Mesendoderm (in vitro differentiated cells): ENCODE data around the gene FRMD3.
A peak's percentile ranks its signal among the peaks of the same experiment; 100 is the strongest.

Experiments
- DNase-seq: peaks from one replicate; pipeline ENCODE4 v3.0.0; 2013
- H2AK5ac ChIP-seq: 2 replicates; pipeline ENCODE4 v1.6.1; 2013; ENCODE audit warnings: low read length, inconsistent platforms
- H2BK120ac ChIP-seq: 2 replicates; pipeline ENCODE4 v1.6.1; 2013; ENCODE audit warnings: low read depth, mild to moderate bottlenecking, low read length, moderate library complexity, mixed read lengths
- H2BK15ac ChIP-seq: replicated peaks from 2 replicates; pipeline ENCODE4 v1.6.1; 2013; ENCODE audit warnings: low read depth, mild to moderate bottlenecking, moderate library complexity
- H2BK5ac ChIP-seq: 2 replicates; pipeline ENCODE4 v1.6.1; 2013; ENCODE audit warnings: low read length, inconsistent platforms
- H3K18ac ChIP-seq: 2 replicates; pipeline ENCODE4 v1.6.1; 2013; ENCODE audit warnings: mild to moderate bottlenecking, low read length, mixed read lengths
- H3K23ac ChIP-seq: one replicate; pipeline ENCODE4 v1.6.1; 2013; ENCODE audit warnings: low read length
- H3K27ac ChIP-seq: 2 replicates; pipeline ENCODE4 v1.5.1; 2013; ENCODE audit warnings: low read depth, mild to moderate bottlenecking, inconsistent platforms, low read length, moderate library complexity
- H3K27me3 ChIP-seq: 2 replicates; pipeline ENCODE4 v1.6.1; 2013; ENCODE audit warnings: low read length, control low read depth, mild to moderate bottlenecking, inconsistent platforms; ENCODE audit not compliant: insufficient read depth, poor library complexity
- H3K36me3 ChIP-seq: 2 replicates; pipeline ENCODE4 v1.6.1; 2013; ENCODE audit warnings: low read length, inconsistent platforms; ENCODE audit not compliant: control insufficient read depth, insufficient read depth
- H3K4ac ChIP-seq: one replicate; pipeline ENCODE4 v1.6.1; 2013; ENCODE audit warnings: low read depth, mild to moderate bottlenecking, low read length, moderate library complexity
- H3K4me1 ChIP-seq: 2 replicates; pipeline ENCODE4 v1.6.1; 2013; ENCODE audit warnings: low read depth, low read length, inconsistent platforms; ENCODE audit not compliant: control insufficient read depth
- H3K4me2 ChIP-seq: 2 replicates; pipeline ENCODE4 v1.6.1; 2013; ENCODE audit warnings: low read length
- H3K4me3 ChIP-seq: 2 replicates; pipeline ENCODE4 v1.5.1; 2013; ENCODE audit warnings: mild to moderate bottlenecking, low read length
- H3K56ac ChIP-seq: one replicate; pipeline ENCODE4 v1.6.1; 2013; ENCODE audit warnings: low read length
- H3K79me1 ChIP-seq: 2 replicates; pipeline ENCODE4 v1.6.1; 2013; ENCODE audit warnings: low read length, inconsistent platforms
- H3K79me2 ChIP-seq: 2 replicates; pipeline ENCODE4 v1.6.1; 2013; ENCODE audit warnings: mild to moderate bottlenecking, low read length; ENCODE audit not compliant: control insufficient read depth, insufficient read depth
- H3K9ac ChIP-seq: 2 replicates; pipeline ENCODE4 v1.6.1; 2013; ENCODE audit warnings: low read length, inconsistent platforms
- H4K5ac ChIP-seq: one replicate; pipeline ENCODE4 v1.6.1; 2013; ENCODE audit warnings: low read length
- H4K8ac ChIP-seq: one replicate; pipeline ENCODE4 v1.6.1; 2013; ENCODE audit warnings: low read depth, mild to moderate bottlenecking, control low read depth, low read length, moderate library complexity
- WGBS: extraction: QIAGEN DNeasy Blood & Tissue Kit; methylation state at CpG from one replicate; pipeline ENCODE4 v1.1.7; 2013; ENCODE audit warnings: low lambda C conversion rate, missing lambda C conversion rate; ENCODE audit not compliant: insufficient coverage; ENCODE audit errors: extremely low coverage; 5-methylcytosine and 5-hydroxymethylcytosine counted together

Gene FRMD3

DNA sequence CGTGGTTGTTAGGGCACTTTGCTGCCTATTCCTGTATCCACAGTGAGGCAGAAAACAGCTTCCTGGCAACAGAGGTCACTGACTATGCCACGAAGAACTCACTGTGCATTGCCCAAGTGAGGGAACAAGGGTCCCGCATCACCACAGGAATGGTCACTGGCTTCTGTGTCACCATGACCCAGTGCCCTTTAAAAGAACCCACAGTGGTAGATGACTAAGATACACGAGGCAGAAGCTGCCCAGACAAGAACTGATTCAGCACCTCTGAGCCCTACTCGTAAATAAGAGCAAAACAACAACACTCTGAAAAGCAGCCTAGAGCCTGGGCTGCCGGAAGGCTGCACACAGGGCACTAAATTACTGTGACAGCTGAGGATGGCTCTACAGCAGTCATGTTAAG, 238.6 kb downstream of the FRMD3 start:
- DNase-seq: no peak
- no peak overlapping the region for H2BK15ac ChIP-seq
- H3K4me1 ChIP-seq: no peaks in the 10 kb centered on the region
- no CpG with 5 or more reads among the region's 6 CpGs for WGBS
- no peak overlapping the region for H3K23ac ChIP-seq
- H3K27me3 ChIP-seq: no peaks in the 10 kb centered on the region
- H3K79me2 ChIP-seq: no peaks in the 10 kb centered on the region
- no peak overlapping the region for H3K4ac ChIP-seq
- no peak overlapping the region for H2BK5ac ChIP-seq
- H3K18ac ChIP-seq: no peak overlapping the region
- H2AK5ac ChIP-seq: no peak overlapping the region
- H3K4me3 ChIP-seq: no peak overlapping the region
- H3K9ac ChIP-seq: no peak overlapping the region
- H4K8ac ChIP-seq: no peak overlapping the region
- H3K36me3 ChIP-seq: no peaks in the 10 kb centered on the region
- H4K5ac ChIP-seq: no peak overlapping the region
- no peak overlapping the region for H3K4me2 ChIP-seq
- H3K79me1 ChIP-seq: no peaks in the 10 kb centered on the region
- no peak overlapping the region for H2BK120ac ChIP-seq
- no peak overlapping the region for H3K27ac ChIP-seq
- no peak overlapping the region for H3K56ac ChIP-seq

DNA sequence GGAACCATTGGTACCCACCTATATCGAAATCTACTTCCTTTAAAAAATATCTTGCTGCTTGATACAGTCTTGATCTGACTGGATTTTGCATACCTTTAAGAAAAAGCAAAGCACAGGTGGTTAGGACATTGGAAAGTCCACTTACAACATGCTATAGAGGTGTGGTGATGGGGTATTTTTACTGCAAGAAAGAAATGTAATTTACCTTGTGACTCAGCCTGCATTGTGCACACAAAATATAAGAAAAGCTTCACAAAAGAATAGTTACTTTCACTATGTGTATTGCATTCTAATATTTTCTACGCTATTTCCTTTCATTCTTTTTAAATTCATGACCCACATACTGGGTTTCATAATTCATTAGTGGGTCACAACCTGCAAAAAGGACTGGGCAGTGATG, 239.1 kb downstream of the FRMD3 start:
- Histone ChIP-seq H3K79me2 (no peaks in the 10 kb centered on the region), H3K23ac (no peak overlapping the region), H2BK120ac (no peak overlapping the region), H4K5ac (no peak overlapping the region), H2BK15ac (no peak overlapping the region), H2AK5ac (no peak overlapping the region), H3K27ac (no peak overlapping the region), H4K8ac (no peak overlapping the region), H3K4me3 (no peak overlapping the region), H3K27me3 (no peaks in the 10 kb centered on the region), H2BK5ac (no peak overlapping the region), H3K79me1 (no peaks in the 10 kb centered on the region), H3K56ac (no peak overlapping the region), H3K4me1 (no peaks in the 10 kb centered on the region), H3K4ac (no peak overlapping the region), H3K18ac (no peak overlapping the region), H3K4me2 (no peak overlapping the region), H3K9ac (no peak overlapping the region), H3K36me3 (no peaks in the 10 kb centered on the region)
- no peak for DNase-seq
- WGBS: no CpG with 5 or more reads among the region's 2 CpGs

DNA sequence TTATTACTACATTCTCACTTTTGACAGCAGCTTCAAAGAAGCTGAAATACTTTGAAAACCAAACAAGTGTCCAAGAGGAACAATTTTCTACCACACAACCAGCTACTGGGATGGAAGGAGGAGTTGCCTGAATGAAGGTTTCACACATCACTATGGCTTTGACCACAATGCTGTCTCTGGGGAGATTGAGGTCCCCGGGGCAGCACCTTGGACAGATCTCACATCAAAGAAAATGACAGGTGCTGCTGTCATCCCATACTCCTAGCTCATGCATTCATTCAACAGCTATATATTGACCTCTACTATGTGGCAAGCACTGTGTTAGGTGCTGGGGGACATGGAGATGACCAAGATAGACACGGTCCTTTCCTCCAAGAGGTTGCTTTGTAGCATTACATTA, 242.1 kb downstream of the FRMD3 start:
- Histone ChIP-seq H4K5ac (no peak overlapping the region), H3K4me2 (no peak overlapping the region), H4K8ac (no peak overlapping the region), H3K4me1 (no peaks in the 10 kb centered on the region), H3K4me3 (no peak overlapping the region), H2BK120ac (no peak overlapping the region), H3K9ac (no peak overlapping the region), H2BK15ac (no peak overlapping the region), H3K79me2 (no peaks in the 10 kb centered on the region), H3K27me3 (no peaks in the 10 kb centered on the region), H2AK5ac (no peak overlapping the region), H3K4ac (no peak overlapping the region), H3K36me3 (no peaks in the 10 kb centered on the region), H3K23ac (no peak overlapping the region), H2BK5ac (no peak overlapping the region), H3K79me1 (no peaks in the 10 kb centered on the region), H3K18ac (no peak overlapping the region), H3K27ac (no peak overlapping the region), H3K56ac (no peak overlapping the region)
- WGBS: no CpG with 5 or more reads among the region's 2 CpGs
- peak; percentile 20 for DNase-seq

DNA sequence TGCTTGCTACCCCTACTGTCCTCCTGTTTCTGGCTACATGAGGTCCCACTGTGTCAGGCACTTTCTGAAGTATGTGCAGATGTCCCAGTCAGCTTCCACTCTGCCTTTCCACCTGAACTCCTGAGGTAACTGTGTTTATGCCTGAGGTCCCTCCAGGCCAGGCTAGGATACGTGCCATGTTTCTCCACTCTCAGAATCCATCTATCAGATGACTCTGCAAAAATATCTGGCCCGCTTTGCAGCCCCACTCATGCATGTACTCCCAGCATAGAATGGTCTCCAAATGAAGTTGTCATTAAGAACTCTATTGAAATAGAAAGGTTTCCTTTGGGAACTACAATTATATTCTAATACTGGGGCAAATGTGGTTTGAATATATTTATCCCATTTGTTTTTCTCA, 243.4 kb downstream of the FRMD3 start:
- Histone ChIP-seq H3K23ac (no peak overlapping the region), H3K56ac (no peak overlapping the region), H3K4me3 (no peak overlapping the region), H3K79me1 (no peaks in the 10 kb centered on the region), H3K79me2 (no peaks in the 10 kb centered on the region), H3K18ac (no peak overlapping the region), H4K5ac (no peak overlapping the region), H3K4me2 (no peak overlapping the region), H3K27ac (no peak overlapping the region), H3K4ac (no peak overlapping the region), H2BK15ac (no peak overlapping the region), H2AK5ac (no peak overlapping the region), H2BK5ac (no peak overlapping the region), H2BK120ac (no peak overlapping the region), H3K4me1 (no peaks in the 10 kb centered on the region), H3K27me3 (no peaks in the 10 kb centered on the region), H3K9ac (no peak overlapping the region), H3K36me3 (no peaks in the 10 kb centered on the region), H4K8ac (no peak overlapping the region)
- WGBS: no CpG with 5 or more reads among the region's 2 CpGs
- no peak for DNase-seq

DNA sequence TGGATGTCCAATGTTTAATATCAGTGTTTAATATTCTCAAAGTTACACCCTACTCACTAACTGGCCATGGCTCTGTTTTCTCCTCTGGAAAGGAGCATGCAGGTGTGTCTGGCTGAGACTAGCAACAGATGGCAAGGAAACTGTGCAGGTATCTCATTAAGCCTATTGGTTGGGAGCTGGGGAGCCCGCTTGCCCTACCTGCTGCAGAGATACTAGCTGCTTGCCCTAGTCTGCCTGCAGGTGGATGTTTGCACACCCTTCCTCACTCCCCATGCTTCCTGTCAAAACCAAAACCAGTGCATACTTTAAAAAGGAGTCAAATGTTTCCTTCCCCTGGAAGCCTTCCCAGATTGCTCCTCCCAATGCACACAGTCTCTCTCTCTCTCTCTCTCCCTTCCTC, 247.0 kb downstream of the FRMD3 start:
- H2BK5ac ChIP-seq: no peak overlapping the region
- no peaks in the 10 kb centered on the region for H3K27me3 ChIP-seq
- no CpG with 5 or more reads among the region's 1 CpG for WGBS
- no peak overlapping the region for H3K4me3 ChIP-seq
- no peak overlapping the region for H3K27ac ChIP-seq
- no peak for DNase-seq
- H2BK15ac ChIP-seq: no peak overlapping the region
- H3K4me2 ChIP-seq: no peak overlapping the region
- H4K8ac ChIP-seq: no peak overlapping the region
- no peaks in the 10 kb centered on the region for H3K36me3 ChIP-seq
- H3K23ac ChIP-seq: no peak overlapping the region
- no peak overlapping the region for H3K9ac ChIP-seq
- H4K5ac ChIP-seq: no peak overlapping the region
- no peaks in the 10 kb centered on the region for H3K4me1 ChIP-seq
- no peak overlapping the region for H2AK5ac ChIP-seq
- no peaks in the 10 kb centered on the region for H3K79me1 ChIP-seq
- H3K79me2 ChIP-seq: no peaks in the 10 kb centered on the region
- no peak overlapping the region for H3K4ac ChIP-seq
- H3K56ac ChIP-seq: no peak overlapping the region
- H3K18ac ChIP-seq: no peak overlapping the region
- H2BK120ac ChIP-seq: no peak overlapping the region

DNA sequence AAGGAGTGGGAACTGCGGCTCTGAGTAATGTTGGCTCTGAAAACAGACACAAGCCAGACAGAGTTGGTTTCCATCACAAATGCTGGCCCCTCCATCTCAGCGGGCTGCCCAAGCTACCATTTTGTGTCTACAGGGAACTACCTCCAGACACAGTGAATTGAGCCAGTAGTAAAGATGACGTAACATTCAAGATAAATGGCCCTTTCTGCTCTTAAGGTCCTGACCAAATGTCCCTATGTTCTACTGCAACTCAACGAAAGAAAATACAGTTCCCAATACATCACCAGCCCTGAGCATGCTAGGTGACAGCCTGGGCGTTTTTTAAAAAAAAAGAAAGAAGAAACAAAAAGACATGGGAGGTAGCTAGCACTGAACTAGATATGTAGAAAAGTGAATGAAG, 247.5 kb downstream of the FRMD3 start:
- no CpG with 5 or more reads among the region's 5 CpGs for WGBS
- H2BK5ac ChIP-seq: no peak overlapping the region
- no peak overlapping the region for H3K27ac ChIP-seq
- H4K8ac ChIP-seq: no peak overlapping the region
- H3K36me3 ChIP-seq: no peaks in the 10 kb centered on the region
- no peak overlapping the region for H3K4me2 ChIP-seq
- no peak overlapping the region for H2BK120ac ChIP-seq
- no peak for DNase-seq
- no peak overlapping the region for H3K56ac ChIP-seq
- no peak overlapping the region for H3K9ac ChIP-seq
- H3K4me1 ChIP-seq: no peaks in the 10 kb centered on the region
- no peak overlapping the region for H3K4me3 ChIP-seq
- no peak overlapping the region for H2AK5ac ChIP-seq
- no peaks in the 10 kb centered on the region for H3K79me1 ChIP-seq
- no peaks in the 10 kb centered on the region for H3K79me2 ChIP-seq
- no peak overlapping the region for H3K23ac ChIP-seq
- H3K18ac ChIP-seq: no peak overlapping the region
- no peaks in the 10 kb centered on the region for H3K27me3 ChIP-seq
- H3K4ac ChIP-seq: no peak overlapping the region
- no peak overlapping the region for H2BK15ac ChIP-seq
- H4K5ac ChIP-seq: no peak overlapping the region
